ENCODE data around the gene CUEDC2. TPM values are rescaled to one million over a fixed set of nuclear protein-coding genes. Genes with fewer than 3 reads are reported as not detected.

The CUEDC2 gene
- total and polyA plus RNA-seq, 4 donors = 40.6 to 80.2 (median 51.8) TPM

DNA sequence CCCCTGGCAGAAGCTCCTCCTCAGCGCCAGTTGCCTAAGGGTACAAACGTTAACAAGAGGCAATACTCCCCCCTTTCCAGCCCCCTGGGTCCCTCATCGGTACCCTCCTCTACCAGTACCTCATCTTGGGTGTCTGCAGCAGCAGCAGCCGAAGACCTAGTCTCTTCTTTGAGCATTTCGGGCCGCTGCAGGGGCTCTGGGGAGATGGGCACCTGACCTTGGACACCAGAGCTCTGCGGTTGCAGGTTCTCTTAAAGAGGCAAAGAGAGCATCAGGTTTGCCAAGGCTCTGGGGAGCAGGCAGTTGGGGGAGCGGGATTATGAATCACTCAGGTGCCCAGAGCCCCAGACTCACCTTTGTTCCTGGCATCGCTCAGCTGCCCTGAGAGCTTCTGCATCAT is 8.2 kb downstream of the CUEDC2 start:
- intact Hi-C loops (cut with DNase I) = no loop called here
- ATAC-seq (ENCODE audit: low FRiP score) = no peak
- WGBS, 2 donors = 76 to 86% methylated on average over 9 of the region's 9 CpGs

DNA sequence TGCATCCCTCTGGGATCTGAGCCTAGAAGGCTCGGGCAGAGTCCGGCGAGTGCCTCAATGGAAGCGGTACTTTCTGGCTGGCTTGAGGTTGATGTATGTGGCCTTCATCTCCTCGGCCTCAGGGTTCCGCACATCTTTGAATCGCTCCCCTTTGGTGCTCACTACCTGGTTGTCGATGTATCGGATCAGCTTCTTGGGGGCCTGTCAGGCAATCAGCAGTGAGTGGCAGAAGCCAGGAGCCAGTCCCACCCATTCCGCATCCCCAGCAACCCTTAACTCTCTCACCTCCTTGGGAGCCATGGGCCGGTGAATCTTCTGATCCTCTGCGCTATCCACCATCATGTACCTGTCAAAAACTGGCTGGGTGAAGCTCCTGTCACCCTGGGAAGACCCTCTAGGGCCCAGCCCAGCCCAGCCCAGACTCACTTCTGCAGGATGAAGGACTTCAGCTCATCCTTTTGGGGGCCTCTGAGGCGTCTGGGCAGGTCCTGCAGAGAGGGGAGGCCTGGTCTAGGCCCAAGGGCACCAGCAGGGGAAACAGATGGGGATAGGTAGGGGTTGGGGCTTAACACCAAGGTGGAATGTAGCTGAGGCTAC is 8.9 kb downstream of the CUEDC2 start:
- H3K36me3 ChIP-seq (ENCODE audit: control insufficient read depth in 1 of 2, insufficient read depth in 2 of 2, low read length in 1 of 2) = no peaks in the 10 kb centered on the region
- 87 to 90% methylated on average over 13 of the region's 13 CpGs for WGBS, 2 donors
- no peak overlapping the region for H3K27ac ChIP-seq (ENCODE audit: low read depth in 1 of 2, low read length in 2 of 2)
- ATAC-seq (ENCODE audit: low FRiP score) (no peak), DNase-seq (no peak)
- H3K27me3 ChIP-seq (ENCODE audit: control insufficient read depth in 1 of 2, insufficient read depth in 2 of 2, low read length in 1 of 2) = no peaks in the 10 kb centered on the region
- no peaks in the 10 kb centered on the region for H3K9me3 ChIP-seq (ENCODE audit: control insufficient read depth, low read length)
- H3K4me1 ChIP-seq (ENCODE audit: control insufficient read depth in 1 of 2, insufficient read depth in 2 of 2, low read length in 2 of 2) = no peaks in the 10 kb centered on the region
- intact Hi-C loops (cut with DNase I) = no loop called here
- no peak overlapping the region for H3K4me3 ChIP-seq (ENCODE audit: low read length in 2 of 2)

More for the DNA sequence above, 8.2 kb downstream of the CUEDC2 start:
- DNase-seq = no peak
- no peak overlapping the region for H3K4me3 ChIP-seq (ENCODE audit: low read length in 2 of 2)
- no peaks in the 10 kb centered on the region for H3K36me3 ChIP-seq (ENCODE audit: control insufficient read depth in 1 of 2, insufficient read depth in 2 of 2, low read length in 1 of 2)
- H3K9me3 ChIP-seq (ENCODE audit: control insufficient read depth, low read length) = no peaks in the 10 kb centered on the region
- no peak overlapping the region for H3K27ac ChIP-seq (ENCODE audit: low read depth in 1 of 2, low read length in 2 of 2)
- H3K27me3 ChIP-seq (ENCODE audit: control insufficient read depth in 1 of 2, insufficient read depth in 2 of 2, low read length in 1 of 2) = no peaks in the 10 kb centered on the region
- H3K4me1 ChIP-seq (ENCODE audit: control insufficient read depth in 1 of 2, insufficient read depth in 2 of 2, low read length in 2 of 2) = no peaks in the 10 kb centered on the region

DNA sequence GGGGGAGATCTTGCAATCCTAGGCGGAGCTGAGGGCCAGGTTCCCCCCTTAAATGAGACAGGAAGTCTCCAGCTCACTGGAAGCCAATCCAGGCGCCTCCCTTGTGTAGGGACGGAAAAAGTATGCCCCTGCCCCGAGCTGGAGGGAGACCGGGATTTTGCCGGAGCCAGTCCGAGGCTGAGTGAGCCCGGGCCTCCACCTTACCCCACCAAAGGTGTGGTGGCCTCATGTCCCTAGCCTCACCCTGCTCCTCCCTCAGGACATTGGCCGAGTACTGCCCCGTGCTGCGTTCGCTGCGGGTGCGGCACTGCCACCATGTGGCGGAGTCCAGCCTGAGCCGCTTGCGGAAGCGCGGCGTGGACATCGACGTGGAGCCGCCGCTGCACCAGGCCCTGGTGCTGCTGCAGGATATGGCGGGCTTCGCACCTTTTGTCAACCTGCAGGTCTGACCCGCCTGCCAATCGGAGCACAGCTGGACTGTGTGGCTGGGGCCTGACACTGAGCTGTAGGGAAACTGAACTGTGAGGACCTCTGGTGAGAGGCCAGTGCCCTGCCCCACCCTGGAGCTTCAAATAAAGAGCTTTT is 9.7 kb downstream of the CUEDC2 start:
- intact Hi-C loops (cut with DNase I) = no loop called here
- WGBS, 2 donors = 5 to 6% methylated on average over 28 of the region's 28 CpGs
- DNase-seq (peak; percentile 90 to 93), ATAC-seq (ENCODE audit: low FRiP score) (peak; percentile 72)
- Histone ChIP-seq H3K9me3 (ENCODE audit: control insufficient read depth, low read length) (no peaks in the 10 kb centered on the region), H3K27me3 (ENCODE audit: control insufficient read depth in 1 of 2, insufficient read depth in 2 of 2, low read length in 1 of 2) (no peaks in the 10 kb centered on the region), H3K36me3 (ENCODE audit: control insufficient read depth in 1 of 2, insufficient read depth in 2 of 2, low read length in 1 of 2) (no peaks in the 10 kb centered on the region), H3K27ac (ENCODE audit: low read depth in 1 of 2, low read length in 2 of 2) (no peak overlapping the region), H3K4me1 (ENCODE audit: control insufficient read depth in 1 of 2, insufficient read depth in 2 of 2, low read length in 2 of 2) (no peaks in the 10 kb centered on the region), H3K4me3 (ENCODE audit: low read length in 2 of 2) (no peak overlapping the region)

DNA sequence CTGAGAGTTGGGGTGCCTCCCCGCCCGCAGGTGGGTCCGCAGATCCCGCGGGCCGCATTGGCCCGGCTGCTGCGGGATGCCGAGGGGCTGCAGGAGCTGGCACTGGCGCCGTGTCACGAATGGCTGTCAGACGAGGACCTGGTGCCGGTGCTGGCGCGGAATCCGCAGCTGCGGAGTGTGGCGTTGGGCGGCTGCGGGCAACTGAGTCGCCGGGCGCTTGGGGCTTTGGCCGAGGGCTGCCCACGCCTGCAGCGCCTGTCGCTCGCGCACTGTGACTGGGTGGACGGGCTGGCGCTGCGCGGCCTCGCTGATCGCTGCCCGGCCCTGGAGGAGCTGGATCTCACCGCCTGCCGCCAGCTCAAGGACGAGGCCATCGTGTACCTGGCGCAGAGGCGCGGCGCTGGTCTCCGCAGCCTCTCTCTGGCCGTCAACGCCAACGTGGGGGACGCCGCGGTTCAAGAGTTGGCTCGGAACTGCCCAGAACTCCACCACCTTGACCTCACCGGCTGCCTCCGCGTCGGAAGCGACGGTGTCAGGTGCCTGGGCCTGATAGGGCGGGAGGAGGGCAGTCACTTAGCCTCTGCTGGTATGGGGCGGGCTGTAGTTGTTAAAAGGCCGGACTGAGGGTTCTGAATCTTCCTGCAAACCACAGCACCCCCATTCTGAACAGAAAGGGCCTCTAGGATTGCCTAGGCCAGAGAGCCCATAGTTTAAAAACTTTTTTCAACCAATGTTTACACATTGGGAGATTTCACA is 10.4 kb downstream of the CUEDC2 start:
- Histone ChIP-seq H3K27me3 (ENCODE audit: control insufficient read depth in 1 of 2, insufficient read depth in 2 of 2, low read length in 1 of 2) (no peaks in the 10 kb centered on the region), H3K4me1 (ENCODE audit: control insufficient read depth in 1 of 2, insufficient read depth in 2 of 2, low read length in 2 of 2) (no peaks in the 10 kb centered on the region), H3K4me3 (ENCODE audit: low read length in 2 of 2) (peak overlapping the region; percentile 14 to 73), H3K36me3 (ENCODE audit: control insufficient read depth in 1 of 2, insufficient read depth in 2 of 2, low read length in 1 of 2) (no peaks in the 10 kb centered on the region), H3K9me3 (ENCODE audit: control insufficient read depth, low read length) (no peaks in the 10 kb centered on the region), H3K27ac (ENCODE audit: low read depth in 1 of 2, low read length in 2 of 2) (peak overlapping the region in 1 of 2 donors; percentile 1)
- 1% methylated on average over 48 to 62 of the region's 62 CpGs for WGBS, 2 donors
- DNase-seq (no peak), ATAC-seq (ENCODE audit: low FRiP score) (peak; percentile 1)
- intact Hi-C loops (cut with DNase I) = loop anchor here in 1 of 2 donors (2.0 kb wide), 1 partner anchor 27 kb away; the partner anchor contains the start of gene NFKB2

DNA sequence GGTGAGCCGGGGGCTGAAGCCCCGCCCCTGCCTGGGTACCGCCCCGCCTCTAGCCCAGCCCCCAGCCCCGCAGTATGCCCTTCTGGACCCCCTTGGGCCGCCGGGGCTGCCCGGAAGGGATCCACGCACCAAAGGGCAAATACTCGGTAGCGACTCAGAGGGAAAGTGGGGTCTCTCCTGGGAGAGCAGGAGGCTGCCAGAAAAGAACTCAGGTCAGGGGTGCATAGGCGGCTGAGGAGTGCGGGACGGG is 10.9 kb downstream of the CUEDC2 start:
- ATAC-seq (ENCODE audit: low FRiP score) (no peak), DNase-seq (no peak)
- intact Hi-C loops (cut with DNase I) = loop anchor here in 1 of 2 donors (2.0 kb wide), 1 partner anchor 27 kb away; the partner anchor contains the start of gene NFKB2
- Histone ChIP-seq H3K4me1 (ENCODE audit: control insufficient read depth in 1 of 2, insufficient read depth in 2 of 2, low read length in 2 of 2) (no peaks in the 10 kb centered on the region), H3K9me3 (ENCODE audit: control insufficient read depth, low read length) (no peaks in the 10 kb centered on the region), H3K27ac (ENCODE audit: low read depth in 1 of 2, low read length in 2 of 2) (peak overlapping the region in 1 of 2 donors; percentile 1), H3K27me3 (ENCODE audit: control insufficient read depth in 1 of 2, insufficient read depth in 2 of 2, low read length in 1 of 2) (no peaks in the 10 kb centered on the region), H3K4me3 (ENCODE audit: low read length in 2 of 2) (peak overlapping the region; percentile 14 to 73), H3K36me3 (ENCODE audit: control insufficient read depth in 1 of 2, insufficient read depth in 2 of 2, low read length in 1 of 2) (no peaks in the 10 kb centered on the region)
- 0 to 1% methylated on average over 14 of the region's 14 CpGs for WGBS, 2 donors

DNA sequence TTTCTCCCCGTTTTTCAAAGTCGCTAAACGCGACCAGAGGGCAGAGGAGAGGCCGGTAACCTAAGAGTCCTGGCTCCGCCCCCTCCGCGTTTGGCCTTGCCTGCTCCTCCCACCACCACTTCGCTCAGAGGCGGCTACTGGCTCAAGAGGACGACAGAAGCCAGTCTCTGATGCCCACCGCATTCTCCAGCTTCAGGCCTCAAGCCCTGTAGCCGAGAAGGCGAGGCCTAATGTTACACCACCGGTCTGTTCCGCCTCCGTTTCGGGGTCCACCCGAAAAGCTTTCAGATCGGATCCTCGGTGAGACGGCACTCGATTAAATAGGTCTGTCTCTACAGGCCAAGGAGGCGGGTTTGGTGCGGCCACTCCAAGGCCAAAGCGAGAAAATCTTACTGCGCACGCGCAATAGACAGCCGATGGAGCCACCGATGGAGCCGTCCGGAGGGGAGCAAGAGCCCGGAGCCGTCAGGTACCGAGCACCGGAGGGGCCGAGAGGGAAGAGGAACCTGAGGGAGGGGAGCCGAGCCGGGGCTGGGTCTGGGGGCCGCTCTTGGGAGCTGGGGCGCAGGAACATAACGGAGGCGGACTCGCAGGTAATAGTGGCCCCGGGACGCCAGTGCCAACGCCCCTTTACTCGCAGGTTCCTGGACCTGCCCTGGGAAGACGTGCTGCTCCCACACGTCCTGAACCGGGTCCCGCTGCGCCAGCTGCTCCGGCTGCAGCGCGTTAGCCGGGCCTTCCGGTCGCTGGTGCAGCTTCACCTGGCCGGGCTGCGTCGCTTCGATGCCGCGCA is 11.5 kb downstream of the CUEDC2 start, which contains the start of gene FBXL15:
Gene FBXL15 (plus strand): TSS at position 123 of the 793 bp plus-strand sequence. CDS start 294 bp downstream, at position 417.
- ATAC-seq (ENCODE audit: low FRiP score) = peak; percentile 96
- peak within 1 kb of the TSS; percentile 71 to 73 for H3K4me3 ChIP-seq (ENCODE audit: low read length in 2 of 2)
- no peaks in the 10 kb centered on the region for H3K4me1 ChIP-seq (ENCODE audit: control insufficient read depth in 1 of 2, insufficient read depth in 2 of 2, low read length in 2 of 2)
- intact Hi-C loops (cut with DNase I) = loop anchor here in 1 of 2 donors (2.0 kb wide), 1 partner anchor 26 kb away; the partner anchor contains the start of gene NFKB2
- H3K9me3 ChIP-seq (ENCODE audit: control insufficient read depth, low read length) = no peaks in the 10 kb centered on the region
- no peaks in the 10 kb centered on the region for H3K36me3 ChIP-seq (ENCODE audit: control insufficient read depth in 1 of 2, insufficient read depth in 2 of 2, low read length in 1 of 2)
- peak within 1 kb of the TSS in 1 of 2 donors; percentile 76 for H3K27ac ChIP-seq (ENCODE audit: low read depth in 1 of 2, low read length in 2 of 2)
- peak; percentile 98 for DNase-seq
- 0 to 1% methylated on average over 63 to 66 of the region's 66 CpGs for WGBS, 2 donors
- H3K27me3 ChIP-seq (ENCODE audit: control insufficient read depth in 1 of 2, insufficient read depth in 2 of 2, low read length in 1 of 2) = no peaks in the 10 kb centered on the region

DNA sequence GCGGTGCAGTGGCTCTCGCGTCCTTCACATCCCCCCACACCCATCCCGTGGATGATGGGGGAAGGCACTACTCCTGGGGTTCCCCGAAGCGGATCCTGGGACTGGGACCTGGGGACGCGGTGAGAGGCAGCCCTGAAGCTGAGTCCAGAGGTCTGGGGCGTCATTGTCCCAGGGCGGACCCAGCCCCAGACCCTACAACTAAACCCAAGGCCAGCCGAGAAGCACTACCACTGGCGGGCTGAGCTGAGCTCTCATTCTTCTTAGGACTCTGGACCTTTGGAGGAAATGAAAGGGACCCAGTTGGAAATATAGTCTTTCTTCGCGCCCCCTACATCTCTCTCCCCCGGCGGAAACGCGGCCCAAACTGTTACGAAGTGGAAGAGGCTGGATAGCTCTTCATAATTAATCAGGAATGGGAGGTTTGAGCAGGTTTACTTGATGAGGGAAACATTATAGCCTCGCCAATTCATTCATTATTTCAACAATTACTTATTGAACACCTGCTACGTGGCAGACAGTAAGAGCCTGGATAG is 12.1 kb downstream of the CUEDC2 start:
- DNase-seq (no peak), ATAC-seq (ENCODE audit: low FRiP score) (no peak)
- H3K27me3 ChIP-seq (ENCODE audit: control insufficient read depth in 1 of 2, insufficient read depth in 2 of 2, low read length in 1 of 2) = no peaks in the 10 kb centered on the region
- H3K27ac ChIP-seq (ENCODE audit: low read depth in 1 of 2, low read length in 2 of 2) = peak overlapping the region in 1 of 2 donors; percentile 11
- WGBS, 2 donors = 2 to 3% methylated on average over 21 of the region's 21 CpGs
- H3K4me1 ChIP-seq (ENCODE audit: control insufficient read depth in 1 of 2, insufficient read depth in 2 of 2, low read length in 2 of 2) = no peaks in the 10 kb centered on the region
- intact Hi-C loops (cut with DNase I) = loop anchor here in 1 of 2 donors (2.0 kb wide), 1 partner anchor 25 kb away; the partner anchor contains the start of gene NFKB2
- H3K36me3 ChIP-seq (ENCODE audit: control insufficient read depth in 1 of 2, insufficient read depth in 2 of 2, low read length in 1 of 2) = no peaks in the 10 kb centered on the region
- no peaks in the 10 kb centered on the region for H3K9me3 ChIP-seq (ENCODE audit: control insufficient read depth, low read length)
- peak overlapping the region; percentile 53 to 71 for H3K4me3 ChIP-seq (ENCODE audit: low read length in 2 of 2)
